HEK293 (cell line): ENCODE measurements around the gene ZNF41.
A peak's percentile ranks its signal among the peaks of the same experiment; 100 is the strongest.

Experiments
- CTCF ChIA-PET: fragments of 350-600 bp; formaldehyde crosslinking; extraction: SDS; loops from one replicate; lab custom pipeline; 2021; ENCODE audit warnings: antibody characterized with exemption; lab: Yijun Ruan, JAX
- POLR2A ChIA-PET: fragments of 300-600 bp; formaldehyde crosslinking; extraction: SDS; loops from one replicate; lab custom pipeline; 2020; ENCODE audit warnings: antibody characterized with exemption, inconsistent platforms; lab: Yijun Ruan, JAX
- H3K27ac ChIP-seq: fragments of 200-500 bp; sonication (Bioruptor generic); 2 replicates; pipeline ENCODE4 v1.5.1; 2014; ENCODE audit warnings: low read depth, low read length, control low read depth, inconsistent platforms; ENCODE audit errors: extremely low read depth
- H3K36me3 ChIP-seq, 2 experiments: fragments of 200-500 bp in 1 of 2; sonication (Bioruptor generic) in 1 of 2; 1 replicate in 1 of 2; 2 replicates in 1 of 2; pipeline ENCODE4 v1.5.1; 2014 to 2017; ENCODE audit warnings: inconsistent platforms in 2 of 2, low read length in 2 of 2; ENCODE audit not compliant: control insufficient read depth in 2 of 2, insufficient read depth in 1 of 2
- H3K4me1 ChIP-seq: fragments of 200-500 bp; sonication (Bioruptor generic); 2 replicates; pipeline ENCODE4 v1.5.1; 2014; ENCODE audit warnings: mild to moderate bottlenecking, low read length, inconsistent platforms; ENCODE audit not compliant: control insufficient read depth, insufficient read depth
- H3K4me3 ChIP-seq: 2 replicates; pipeline ENCODE4 v1.5.1; 2011; ENCODE audit warnings: low read depth, mild to moderate bottlenecking, control low read depth, low read length, moderate library complexity
- H3K9me3 ChIP-seq: fragments of 200-500 bp; sonication (Bioruptor generic); 2 replicates; pipeline ENCODE4 v1.5.1; 2014; ENCODE audit warnings: low read depth, low read length, inconsistent platforms; ENCODE audit not compliant: control insufficient read depth, insufficient read depth
- GFI1B ChIP-seq: fragments of 450-650 bp; formaldehyde crosslinking; IDR thresholded peaks from 2 replicates; pipeline ENCODE4 v1.5.1; 2016; ENCODE audit warnings: missing biosample characterization, missing genetic modification characterization
- IKZF3 ChIP-seq: fragments of 450-650 bp; IDR thresholded peaks from 2 replicates; pipeline ENCODE4 v1.5.0; 2018; ENCODE audit warnings: missing biosample characterization, mild to moderate bottlenecking, missing genetic modification characterization, moderate library complexity
- MYNN ChIP-seq: fragments of 450-650 bp; formaldehyde crosslinking; IDR thresholded peaks from 2 replicates; pipeline ENCODE4 v1.5.1; 2016; ENCODE audit warnings: missing biosample characterization, missing genetic modification characterization, borderline replicate concordance
- PRDM1 ChIP-seq: fragments of 450-650 bp; formaldehyde crosslinking; IDR thresholded peaks from 2 replicates; pipeline ENCODE4; 2016; ENCODE audit warnings: missing biosample characterization, missing genetic modification characterization
- RBAK ChIP-seq: fragments of 450-650 bp; formaldehyde crosslinking; IDR thresholded peaks from 2 replicates; pipeline ENCODE4 v1.5.1; 2016; ENCODE audit warnings: missing biosample characterization, missing genetic modification characterization
- SALL2 ChIP-seq: fragments of 450-650 bp; formaldehyde crosslinking; IDR thresholded peaks from 2 replicates; pipeline ENCODE4 v1.5.0; 2017; ENCODE audit warnings: missing biosample characterization, mild to moderate bottlenecking, missing genetic modification characterization, borderline replicate concordance
- SCRT1 ChIP-seq: fragments of 450-650 bp; formaldehyde crosslinking; IDR thresholded peaks from 2 replicates; pipeline ENCODE4 v1.5.1; 2016; ENCODE audit warnings: missing biosample characterization, missing genetic modification characterization, borderline replicate concordance
- SCRT2 ChIP-seq: fragments of 450-650 bp; formaldehyde crosslinking; IDR thresholded peaks from 2 replicates; pipeline ENCODE4 v1.5.1; 2016; ENCODE audit warnings: missing biosample characterization, missing genetic modification characterization
- WT1 ChIP-seq: fragments of 450-650 bp; formaldehyde crosslinking; IDR thresholded peaks from 2 replicates; pipeline ENCODE4 v1.5.1; 2016; ENCODE audit warnings: missing biosample characterization, missing genetic modification characterization
- ZBTB17 ChIP-seq: fragments of 450-650 bp; formaldehyde crosslinking; IDR thresholded peaks from 2 replicates; pipeline ENCODE4 v1.5.1; 2016; ENCODE audit warnings: missing biosample characterization, missing genetic modification characterization
- ZBTB20 ChIP-seq: fragments of 450-650 bp; formaldehyde crosslinking; IDR thresholded peaks from 2 replicates; pipeline ENCODE4 v1.5.1; 2016; ENCODE audit warnings: missing biosample characterization, missing genetic modification characterization
- ZFP69B ChIP-seq: fragments of 450-650 bp; formaldehyde crosslinking; IDR thresholded peaks from 2 replicates; pipeline ENCODE4 v1.5.1; 2016; ENCODE audit warnings: missing biosample characterization, missing genetic modification characterization
- ZNF112 ChIP-seq: fragments of 450-650 bp; formaldehyde crosslinking; IDR thresholded peaks from 2 replicates; pipeline ENCODE4 v1.5.0; 2017; ENCODE audit warnings: missing biosample characterization, missing genetic modification characterization
- ZNF292 ChIP-seq: fragments of 450-650 bp; formaldehyde crosslinking; IDR thresholded peaks from 2 replicates; pipeline ENCODE4 v1.5.1; 2016; ENCODE audit warnings: low read depth, missing biosample characterization, missing genetic modification characterization, borderline replicate concordance
- ZNF335 ChIP-seq: fragments of 450-650 bp; formaldehyde crosslinking; conservative IDR thresholded peaks from 2 replicates; pipeline ENCODE4 v1.5.1; 2016; ENCODE audit warnings: missing biosample characterization, missing genetic modification characterization
- ZNF366 ChIP-seq: fragments of 450-650 bp; formaldehyde crosslinking; conservative IDR thresholded peaks from 2 replicates; pipeline ENCODE4 v1.5.1; 2016; ENCODE audit warnings: missing biosample characterization, missing genetic modification characterization
- ZNF521 ChIP-seq: fragments of 450-650 bp; formaldehyde crosslinking; IDR thresholded peaks from 2 replicates; pipeline ENCODE4 v1.5.1; 2017; ENCODE audit warnings: missing biosample characterization, mild to moderate bottlenecking, missing genetic modification characterization
- ZNF529 ChIP-seq: fragments of 450-650 bp; formaldehyde crosslinking; IDR thresholded peaks from 2 replicates; pipeline ENCODE4 v1.5.1; 2017; ENCODE audit warnings: missing genetic modification characterization, missing biosample characterization; ENCODE audit not compliant: insufficient replicate concordance
- ZNF544 ChIP-seq: fragments of 450-650 bp; formaldehyde crosslinking; IDR thresholded peaks from 2 replicates; pipeline ENCODE4 v1.5.0; 2017; ENCODE audit warnings: missing biosample characterization, missing genetic modification characterization
- ZNF560 ChIP-seq: fragments of 450-650 bp; formaldehyde crosslinking; IDR thresholded peaks from 2 replicates; pipeline ENCODE4 v1.5.1; 2017; ENCODE audit warnings: missing biosample characterization, missing genetic modification characterization, borderline replicate concordance
- ZNF610 ChIP-seq: fragments of 450-650 bp; formaldehyde crosslinking; IDR thresholded peaks from 2 replicates; pipeline ENCODE4 v1.5.1; 2016; ENCODE audit warnings: missing biosample characterization, missing genetic modification characterization, borderline replicate concordance
- ZNF621 ChIP-seq: fragments of 450-650 bp; formaldehyde crosslinking; IDR thresholded peaks from 2 replicates; pipeline ENCODE4 v1.5.1; 2017; ENCODE audit warnings: missing biosample characterization, missing genetic modification characterization
- ZNF654 ChIP-seq: fragments of 450-650 bp; formaldehyde crosslinking; IDR thresholded peaks from 2 replicates; pipeline ENCODE4 v1.5.1; 2016; ENCODE audit warnings: low read depth, missing biosample characterization, missing genetic modification characterization
- ZNF660 ChIP-seq: fragments of 450-650 bp; IDR thresholded peaks from 2 replicates; pipeline ENCODE4 v1.5.1; 2018; ENCODE audit warnings: missing biosample characterization, mild to moderate bottlenecking, missing genetic modification characterization
- ZNF792 ChIP-seq: fragments of 450-650 bp; formaldehyde crosslinking; IDR thresholded peaks from 2 replicates; pipeline ENCODE4 v1.5.1; 2016; ENCODE audit warnings: missing biosample characterization, missing genetic modification characterization
- TF ChIP-seq, protein P1 (sequence below): fragments of 450-650 bp; formaldehyde crosslinking; IDR thresholded peaks from 2 replicates; pipeline ENCODE4 v1.5.1; 2016; ENCODE audit warnings: missing biosample characterization, missing genetic modification characterization
- TF ChIP-seq, protein P2 (sequence below): fragments of 450-650 bp; formaldehyde crosslinking; IDR thresholded peaks from 2 replicates; pipeline ENCODE4 v1.5.1; 2016; ENCODE audit warnings: missing biosample characterization, missing genetic modification characterization
- TF ChIP-seq, protein P3 (sequence below): fragments of 450-650 bp; formaldehyde crosslinking; IDR thresholded peaks from 2 replicates; pipeline ENCODE4 v1.5.1; 2017; ENCODE audit warnings: missing biosample characterization, missing genetic modification characterization
- TF ChIP-seq, protein P4 (sequence below): IDR thresholded peaks from 2 replicates; pipeline ENCODE4 v1.6.1; 2011; ENCODE audit warnings: mild to moderate bottlenecking, low read depth, low read length, borderline replicate concordance

ZNF41 gene

DNA sequence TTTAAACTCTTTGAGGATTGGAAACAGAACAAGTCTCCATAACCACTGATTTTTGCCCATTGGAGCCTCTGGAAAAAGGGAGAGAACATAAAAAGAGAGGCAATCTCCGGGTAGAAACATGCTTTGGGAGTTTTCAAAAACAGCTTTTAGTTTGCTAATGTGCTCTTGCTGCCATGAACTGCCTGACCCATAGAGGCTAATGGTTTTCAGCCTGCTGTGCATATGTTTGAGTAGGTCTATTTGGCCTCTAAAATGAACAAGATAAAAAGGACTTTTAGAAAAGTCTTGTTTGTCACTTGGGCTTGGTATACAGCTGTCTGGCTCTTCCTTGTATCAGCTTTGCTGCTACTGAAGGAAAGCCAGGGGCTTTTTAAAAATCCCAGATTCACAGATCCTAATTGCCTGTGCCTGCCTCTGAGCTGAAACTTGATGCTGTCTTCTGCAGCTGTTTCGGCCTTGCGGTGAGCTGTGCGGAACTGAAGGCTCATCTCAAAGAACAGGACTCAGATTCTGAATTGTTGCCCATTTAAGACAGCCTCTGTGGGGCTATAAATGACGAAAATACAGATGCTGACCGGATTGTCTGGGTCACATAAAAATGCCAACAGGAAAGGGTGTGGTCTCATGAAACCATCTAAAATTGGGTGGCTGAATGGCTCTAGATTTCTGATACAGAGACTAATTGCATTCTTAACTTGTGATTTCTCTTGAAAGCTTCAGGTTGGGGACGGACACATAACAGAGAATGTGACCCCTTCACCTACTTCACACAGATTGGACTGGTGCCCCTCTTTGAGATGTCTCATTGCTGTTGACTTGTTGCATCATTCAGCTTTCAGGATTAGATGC lies 18.4 kb upstream of the ZNF41 start:
- Histone ChIP-seq H3K36me3 (no peaks in the 10 kb centered on the region), H3K27ac (no peak overlapping the region), H3K4me1 (no peaks in the 10 kb centered on the region), H3K4me3 (no peak overlapping the region), H3K9me3 (no peaks in the 10 kb centered on the region)
- ChIA-PET POLR2A (interaction anchor here (0.7 to 1.4 kb wide), 3 partner anchors 22 to 229 kb away, joined by 3 to 5 read pairs (median 4); no protein-coding TSS in a partner anchor), CTCF (interaction anchor here (0.6 to 4.0 kb wide), 7 partner anchors 8 to 142 kb away, joined by 3 to 33 read pairs (median 4); no protein-coding TSS in a partner anchor)
- TF ChIP-seq PRDM1 (tag by site-specific recombination) = no peak
- no peak for TF ChIP-seq ZNF610 (tag by site-specific recombination)
- TF ChIP-seq, protein P1, sequence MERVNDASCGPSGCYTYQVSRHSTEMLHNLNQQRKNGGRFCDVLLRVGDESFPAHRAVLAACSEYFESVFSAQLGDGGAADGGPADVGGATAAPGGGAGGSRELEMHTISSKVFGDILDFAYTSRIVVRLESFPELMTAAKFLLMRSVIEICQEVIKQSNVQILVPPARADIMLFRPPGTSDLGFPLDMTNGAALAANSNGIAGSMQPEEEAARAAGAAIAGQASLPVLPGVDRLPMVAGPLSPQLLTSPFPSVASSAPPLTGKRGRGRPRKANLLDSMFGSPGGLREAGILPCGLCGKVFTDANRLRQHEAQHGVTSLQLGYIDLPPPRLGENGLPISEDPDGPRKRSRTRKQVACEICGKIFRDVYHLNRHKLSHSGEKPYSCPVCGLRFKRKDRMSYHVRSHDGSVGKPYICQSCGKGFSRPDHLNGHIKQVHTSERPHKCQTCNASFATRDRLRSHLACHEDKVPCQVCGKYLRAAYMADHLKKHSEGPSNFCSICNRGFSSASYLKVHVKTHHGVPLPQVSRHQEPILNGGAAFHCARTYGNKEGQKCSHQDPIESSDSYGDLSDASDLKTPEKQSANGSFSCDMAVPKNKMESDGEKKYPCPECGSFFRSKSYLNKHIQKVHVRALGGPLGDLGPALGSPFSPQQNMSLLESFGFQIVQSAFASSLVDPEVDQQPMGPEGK (tag by site-specific recombination) = no peak
- no peak for TF ChIP-seq ZNF621 (tag by site-specific recombination)
- no peak for TF ChIP-seq IKZF3 (tag by site-specific recombination)
- TF ChIP-seq ZNF112 = no peak
- no peak for TF ChIP-seq ZNF529 (tag by site-specific recombination)
- no peak for TF ChIP-seq ZNF544 (tag by site-specific recombination)
- TF ChIP-seq ZNF521 = no peak
- TF ChIP-seq WT1 = no peak
- TF ChIP-seq ZNF660 (tag by site-specific recombination) = no peak
- 0 out of 2 replicates have a peak, but pooled peaks have one; percentile 23 for TF ChIP-seq SCRT1
- TF ChIP-seq RBAK (tag by site-specific recombination) = no peak
- TF ChIP-seq ZNF654 (tag by site-specific recombination) = no peak
- peak; percentile 79 for TF ChIP-seq ZBTB17 (tag by site-specific recombination)
- TF ChIP-seq, protein P2, sequence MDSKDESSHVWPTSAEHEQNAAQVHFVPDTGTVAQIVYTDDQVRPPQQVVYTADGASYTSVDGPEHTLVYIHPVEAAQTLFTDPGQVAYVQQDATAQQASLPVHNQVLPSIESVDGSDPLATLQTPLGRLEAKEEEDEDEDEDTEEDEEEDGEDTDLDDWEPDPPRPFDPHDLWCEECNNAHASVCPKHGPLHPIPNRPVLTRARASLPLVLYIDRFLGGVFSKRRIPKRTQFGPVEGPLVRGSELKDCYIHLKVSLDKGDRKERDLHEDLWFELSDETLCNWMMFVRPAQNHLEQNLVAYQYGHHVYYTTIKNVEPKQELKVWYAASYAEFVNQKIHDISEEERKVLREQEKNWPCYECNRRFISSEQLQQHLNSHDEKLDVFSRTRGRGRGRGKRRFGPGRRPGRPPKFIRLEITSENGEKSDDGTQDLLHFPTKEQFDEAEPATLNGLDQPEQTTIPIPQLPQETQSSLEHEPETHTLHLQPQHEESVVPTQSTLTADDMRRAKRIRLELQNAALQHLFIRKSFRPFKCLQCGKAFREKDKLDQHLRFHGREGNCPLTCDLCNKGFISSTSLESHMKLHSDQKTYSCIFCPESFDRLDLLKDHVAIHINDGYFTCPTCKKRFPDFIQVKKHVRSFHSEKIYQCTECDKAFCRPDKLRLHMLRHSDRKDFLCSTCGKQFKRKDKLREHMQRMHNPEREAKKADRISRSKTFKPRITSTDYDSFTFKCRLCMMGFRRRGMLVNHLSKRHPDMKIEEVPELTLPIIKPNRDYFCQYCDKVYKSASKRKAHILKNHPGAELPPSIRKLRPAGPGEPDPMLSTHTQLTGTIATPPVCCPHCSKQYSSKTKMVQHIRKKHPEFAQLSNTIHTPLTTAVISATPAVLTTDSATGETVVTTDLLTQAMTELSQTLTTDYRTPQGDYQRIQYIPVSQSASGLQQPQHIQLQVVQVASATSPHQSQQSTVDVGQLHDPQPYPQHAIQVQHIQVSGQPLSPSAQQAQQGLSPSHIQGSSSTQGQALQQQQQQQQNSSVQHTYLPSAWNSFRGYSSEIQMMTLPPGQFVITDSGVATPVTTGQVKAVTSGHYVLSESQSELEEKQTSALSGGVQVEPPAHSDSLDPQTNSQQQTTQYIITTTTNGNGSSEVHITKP (tag by site-specific recombination) = peak; percentile 72
- TF ChIP-seq, protein P3, sequence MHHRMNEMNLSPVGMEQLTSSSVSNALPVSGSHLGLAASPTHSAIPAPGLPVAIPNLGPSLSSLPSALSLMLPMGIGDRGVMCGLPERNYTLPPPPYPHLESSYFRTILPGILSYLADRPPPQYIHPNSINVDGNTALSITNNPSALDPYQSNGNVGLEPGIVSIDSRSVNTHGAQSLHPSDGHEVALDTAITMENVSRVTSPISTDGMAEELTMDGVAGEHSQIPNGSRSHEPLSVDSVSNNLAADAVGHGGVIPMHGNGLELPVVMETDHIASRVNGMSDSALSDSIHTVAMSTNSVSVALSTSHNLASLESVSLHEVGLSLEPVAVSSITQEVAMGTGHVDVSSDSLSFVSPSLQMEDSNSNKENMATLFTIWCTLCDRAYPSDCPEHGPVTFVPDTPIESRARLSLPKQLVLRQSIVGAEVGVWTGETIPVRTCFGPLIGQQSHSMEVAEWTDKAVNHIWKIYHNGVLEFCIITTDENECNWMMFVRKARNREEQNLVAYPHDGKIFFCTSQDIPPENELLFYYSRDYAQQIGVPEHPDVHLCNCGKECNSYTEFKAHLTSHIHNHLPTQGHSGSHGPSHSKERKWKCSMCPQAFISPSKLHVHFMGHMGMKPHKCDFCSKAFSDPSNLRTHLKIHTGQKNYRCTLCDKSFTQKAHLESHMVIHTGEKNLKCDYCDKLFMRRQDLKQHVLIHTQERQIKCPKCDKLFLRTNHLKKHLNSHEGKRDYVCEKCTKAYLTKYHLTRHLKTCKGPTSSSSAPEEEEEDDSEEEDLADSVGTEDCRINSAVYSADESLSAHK = peak; percentile 40; the same call in 1 of the 2 replicates
- TF ChIP-seq ZNF335 (tag by site-specific recombination) = 0 out of 2 replicates have a peak, but pooled peaks have one; percentile 13
- no peak; the same call in 1 of the 2 replicates for TF ChIP-seq ZNF366 (tag by site-specific recombination)
- no peak for TF ChIP-seq MYNN
- TF ChIP-seq ZFP69B (tag by site-specific recombination) = peak; percentile 96
- TF ChIP-seq GFI1B (tag by site-specific recombination) = no peak
- TF ChIP-seq ZNF292 (tag by site-specific recombination) = no peak
- TF ChIP-seq, protein P4, sequence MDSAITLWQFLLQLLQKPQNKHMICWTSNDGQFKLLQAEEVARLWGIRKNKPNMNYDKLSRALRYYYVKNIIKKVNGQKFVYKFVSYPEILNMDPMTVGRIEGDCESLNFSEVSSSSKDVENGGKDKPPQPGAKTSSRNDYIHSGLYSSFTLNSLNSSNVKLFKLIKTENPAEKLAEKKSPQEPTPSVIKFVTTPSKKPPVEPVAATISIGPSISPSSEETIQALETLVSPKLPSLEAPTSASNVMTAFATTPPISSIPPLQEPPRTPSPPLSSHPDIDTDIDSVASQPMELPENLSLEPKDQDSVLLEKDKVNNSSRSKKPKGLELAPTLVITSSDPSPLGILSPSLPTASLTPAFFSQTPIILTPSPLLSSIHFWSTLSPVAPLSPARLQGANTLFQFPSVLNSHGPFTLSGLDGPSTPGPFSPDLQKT = no peak
- peak; percentile 58 for TF ChIP-seq SCRT2 (tag by site-specific recombination)
- TF ChIP-seq ZNF560 = no peak
- TF ChIP-seq SALL2 (tag by site-specific recombination) = no peak
- TF ChIP-seq ZBTB20 (tag by site-specific recombination) = peak; percentile 72
- no peak for TF ChIP-seq ZNF792
